DND-41 (cell line): ENCODE measurements around the gene INSYN2A.

Experiments
- CTCF ChIP-seq: IDR thresholded peaks from 2 replicates; pipeline ENCODE4 v1.5.1; 2012; ENCODE audit warnings: borderline replicate concordance, low read length, moderate library complexity, mild to moderate bottlenecking; ENCODE audit not compliant: poor library complexity, severe bottlenecking; ENCODE audit errors: extremely low read depth
- EZH2 ChIP-seq: IDR thresholded peaks from 3 replicates; pipeline ENCODE4 v1.6.1; 2012; ENCODE audit warnings: borderline replicate concordance, low read depth, mild to moderate bottlenecking, moderate library complexity, low read length, inconsistent platforms; ENCODE audit not compliant: severe bottlenecking

GRCh38 chr10:127234306-127234800 lies 38.0 kb upstream of the INSYN2A start:
- TF ChIP-seq CTCF (no peak), EZH2 (no peak)
